ENCODE data around the gene MYH16.
"Not testable (repeated sequence)": the region's sequence is repeated elsewhere in the genome, so short reads cannot be mapped to it uniquely, and the experiment has no call there.

MYH16 gene

GRCh38 chr7:99258501-99258900 is 14.1 kb upstream of the MYH16 start:
- no peak for DNase-seq

- DNase-seq, result no peak
These were observed 12.2 kb upstream of the MYH16 start for GRCh38 chr7:99260395-99260794.

- DNase-seq, result no peak
These were observed 11.0 kb upstream of the MYH16 start for GRCh38 chr7:99261646-99262045.

DNA sequence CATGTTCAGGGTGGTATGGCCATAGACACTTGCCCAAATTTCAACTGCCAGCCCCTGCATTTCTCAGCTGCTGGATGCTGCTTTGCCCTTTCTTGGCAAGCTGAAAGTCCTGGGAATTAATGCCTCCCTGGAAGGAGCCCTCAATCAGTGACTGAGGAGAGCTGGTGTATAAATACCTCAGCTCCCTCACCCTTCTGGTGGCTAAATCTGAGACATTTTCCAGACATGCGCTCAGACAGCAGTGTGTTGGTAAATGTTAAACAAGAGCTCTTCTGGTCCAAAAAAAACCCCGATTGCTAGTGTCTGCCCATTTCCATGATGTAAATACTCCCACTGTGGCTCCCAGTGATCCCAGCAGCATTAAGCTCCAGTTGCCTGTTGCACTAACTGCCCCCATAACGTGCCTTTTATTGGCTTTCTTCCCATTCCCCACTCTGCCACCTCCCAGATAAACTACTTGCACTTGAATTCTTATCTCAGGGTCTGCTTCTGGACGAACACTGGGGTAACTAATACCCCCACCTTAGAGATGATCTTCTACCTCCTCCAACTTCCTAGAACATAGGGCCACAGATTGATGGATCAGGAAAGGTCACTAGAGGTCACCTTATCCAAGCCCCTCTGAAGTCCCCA is 6.7 kb upstream of the MYH16 start:
- DNase-seq, result no peak

GRCh38 chr7:99267481-99267840 is 5.2 kb upstream of the MYH16 start:
- DNase-seq, result no peak

- DNase-seq, result no peak
These were observed 4.6 kb upstream of the MYH16 start for GRCh38 chr7:99267841-99268576.

GRCh38 chr7:99268577-99268908 is 4.1 kb upstream of the MYH16 start:
- no peak for DNase-seq

DNA sequence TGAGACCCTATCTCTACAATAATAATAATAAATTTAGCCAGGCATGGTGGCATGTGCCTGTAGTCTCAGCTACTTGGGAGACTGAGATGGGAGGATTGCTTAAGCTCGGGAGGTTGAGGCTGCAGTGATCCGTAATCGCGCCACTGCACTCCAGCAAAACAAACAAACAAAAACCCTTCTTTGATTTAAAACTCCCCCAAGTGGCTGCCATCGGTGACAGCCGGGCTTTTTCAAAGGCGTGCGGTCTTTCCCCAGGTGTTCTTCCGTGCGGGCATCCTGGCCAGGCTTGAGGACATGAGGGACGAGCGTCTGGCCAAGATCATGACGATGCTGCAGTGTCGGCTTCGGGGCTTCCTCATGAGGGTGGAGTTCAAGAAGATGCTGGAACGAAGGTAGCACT is 1.9 kb upstream of the MYH16 start:
- DNase-seq, result no peak

DNA sequence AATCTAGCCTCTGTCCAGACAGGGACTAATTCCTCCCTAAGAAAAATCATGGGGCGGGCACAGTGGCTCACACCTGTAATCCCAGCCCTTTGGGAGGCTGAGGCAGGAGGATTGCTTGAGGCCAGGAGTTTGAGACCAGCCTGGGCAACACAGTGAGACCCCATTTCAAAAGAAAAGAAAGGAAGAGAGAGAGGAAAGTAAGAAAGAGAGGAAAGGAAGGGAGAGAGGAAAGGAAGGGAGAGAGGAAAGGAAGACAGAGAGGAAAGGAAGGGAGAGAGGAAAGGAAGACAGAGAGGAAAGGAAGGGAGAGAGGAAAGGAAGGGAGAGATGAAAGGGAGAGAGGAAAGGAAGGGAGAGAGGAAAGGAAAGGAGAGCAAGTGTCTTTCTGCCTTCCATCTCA is 922 bp downstream of the MYH16 start:
- not testable (repeated sequence) for DNase-seq

DNA sequence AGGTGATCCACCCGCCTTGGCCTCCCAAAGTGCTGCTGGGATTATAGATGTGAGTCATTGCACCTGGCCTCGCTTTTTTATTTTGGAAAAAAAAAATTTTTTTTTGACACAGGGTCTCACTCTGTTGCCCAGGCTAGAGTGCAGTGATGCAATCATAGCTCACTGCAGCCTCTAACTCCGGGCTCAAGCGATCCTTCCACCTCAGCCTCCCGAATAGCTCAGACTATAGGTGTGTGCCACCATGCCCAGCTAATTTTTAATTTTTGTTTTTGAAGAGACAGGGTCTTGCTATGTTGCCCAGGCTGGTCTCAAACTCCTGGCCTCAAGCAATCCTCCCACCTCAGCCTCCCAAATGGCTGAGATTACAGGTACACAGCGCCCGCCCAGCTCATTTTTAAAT is 2.3 kb downstream of the MYH16 start:
- DNase-seq, result not testable (repeated sequence)

DNA sequence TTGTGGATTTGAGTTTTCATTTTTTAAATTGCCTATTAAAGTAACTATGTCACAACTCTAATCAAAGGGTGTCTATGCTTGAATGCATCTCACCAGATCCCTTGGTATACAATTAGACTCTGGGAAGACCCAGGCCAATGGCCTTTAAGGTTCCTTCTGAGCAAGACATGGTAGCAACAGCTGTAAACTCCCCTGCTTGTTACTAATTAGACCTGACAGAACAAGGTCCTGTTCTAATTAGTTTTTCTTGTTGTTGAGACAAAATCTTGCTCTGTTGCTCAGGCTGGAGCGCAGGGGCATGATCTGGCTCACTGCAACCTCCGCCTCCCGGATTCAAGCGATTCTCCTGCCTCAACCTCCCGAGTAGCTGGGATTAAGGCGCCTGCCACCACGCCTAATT is 2.9 kb downstream of the MYH16 start:
- no peak for DNase-seq

GRCh38 chr7:99278180-99278579 is 5.5 kb downstream of the MYH16 start:
- no peak for DNase-seq

- not testable (repeated sequence) for DNase-seq
These were observed 11.5 kb downstream of the MYH16 start for GRCh38 chr7:99284165-99284564.

DNA sequence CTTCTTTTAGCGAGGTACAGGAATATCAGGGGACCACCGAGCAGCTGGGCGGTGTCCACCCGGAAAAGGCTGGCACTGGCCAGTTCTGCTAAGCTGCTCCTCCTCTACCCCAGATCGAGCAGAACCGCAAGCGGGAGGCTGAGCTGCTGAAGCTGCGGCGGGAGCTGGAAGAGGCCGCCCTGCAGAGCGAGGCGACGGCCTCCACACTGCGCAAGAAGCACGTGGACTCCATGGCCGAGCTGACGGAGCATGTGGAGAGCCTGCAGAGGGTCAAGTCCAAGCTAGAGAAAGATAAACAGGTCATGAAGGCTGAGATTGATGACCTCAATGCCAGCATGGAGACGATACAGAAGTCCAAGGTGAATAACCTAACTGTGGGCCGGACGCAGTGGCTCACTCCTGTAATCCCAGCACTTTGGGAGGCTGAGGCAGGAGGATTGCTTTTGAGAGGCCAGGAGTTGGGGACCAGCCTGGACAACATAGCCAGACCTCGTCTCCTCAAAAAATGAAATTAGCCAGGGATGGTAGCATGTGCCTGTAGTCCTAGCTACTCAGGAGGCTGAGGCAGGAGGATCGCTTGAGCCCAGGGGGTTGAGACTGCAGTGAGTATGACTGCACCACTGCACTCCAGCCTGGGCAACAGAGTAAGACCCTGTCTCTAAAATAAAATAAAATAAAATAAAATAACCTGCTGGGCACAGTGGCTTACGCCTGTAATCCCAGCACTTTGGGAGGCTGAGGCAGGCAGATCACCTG is 15.3 kb downstream of the MYH16 start:
- DNase-seq, result no peak

DNA sequence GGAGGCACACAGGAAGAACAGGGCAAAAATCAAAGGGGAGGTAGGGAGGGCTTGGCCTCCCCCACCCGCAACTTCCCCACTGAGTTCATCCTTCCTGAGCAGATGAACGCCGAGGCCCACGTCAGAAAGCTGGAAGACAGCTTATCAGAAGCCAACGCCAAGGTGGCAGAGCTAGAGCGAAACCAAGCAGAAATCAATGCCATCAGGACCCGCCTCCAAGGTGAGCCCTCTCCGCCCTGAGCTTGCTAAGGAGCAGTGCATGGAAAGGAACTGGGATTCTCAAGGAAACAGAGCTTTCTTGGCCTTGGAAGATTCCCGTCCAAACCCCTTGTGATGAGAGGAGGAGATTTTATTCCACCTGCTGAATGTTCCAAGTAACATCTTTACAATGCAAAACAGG is 16.5 kb downstream of the MYH16 start:
- no peak for DNase-seq

GRCh38 chr7:99290148-99290547 is 17.5 kb downstream of the MYH16 start:
- not testable (repeated sequence) for DNase-seq

DNA sequence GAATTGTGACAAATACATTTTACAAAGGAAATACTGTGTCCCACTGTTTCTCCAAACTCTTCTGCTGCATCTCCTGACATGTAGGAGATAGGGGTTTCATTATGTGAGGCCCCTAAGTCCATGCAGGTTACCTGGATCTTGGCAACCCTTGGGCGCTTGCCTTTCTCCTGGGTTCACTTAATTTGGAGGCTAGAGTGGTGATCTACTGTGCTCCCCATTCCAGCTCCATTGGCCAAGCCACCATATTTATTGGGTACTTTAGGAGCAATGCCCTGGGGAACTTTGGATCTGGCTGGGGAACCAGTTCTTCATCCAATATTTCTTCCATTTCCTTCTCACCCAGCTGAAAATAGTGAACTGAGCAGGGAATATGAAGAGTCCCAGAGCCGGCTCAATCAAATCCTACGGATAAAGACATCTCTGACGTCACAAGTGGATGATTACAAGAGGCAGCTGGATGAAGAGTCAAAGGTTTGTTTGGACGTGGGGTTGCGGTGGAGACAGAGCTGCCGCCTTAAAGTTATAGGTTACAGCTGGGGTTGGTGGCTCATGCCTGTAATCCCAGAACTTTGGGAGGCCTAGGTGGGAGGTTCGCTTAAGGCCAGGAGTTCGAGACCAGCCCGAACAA is 18.5 kb downstream of the MYH16 start:
- DNase-seq, result no peak

GRCh38 chr7:99292127-99292526 is 19.5 kb downstream of the MYH16 start:
- no peak for DNase-seq

- no peak for DNase-seq
These were observed 20.5 kb downstream of the MYH16 start for GRCh38 chr7:99293167-99293566.

DNA sequence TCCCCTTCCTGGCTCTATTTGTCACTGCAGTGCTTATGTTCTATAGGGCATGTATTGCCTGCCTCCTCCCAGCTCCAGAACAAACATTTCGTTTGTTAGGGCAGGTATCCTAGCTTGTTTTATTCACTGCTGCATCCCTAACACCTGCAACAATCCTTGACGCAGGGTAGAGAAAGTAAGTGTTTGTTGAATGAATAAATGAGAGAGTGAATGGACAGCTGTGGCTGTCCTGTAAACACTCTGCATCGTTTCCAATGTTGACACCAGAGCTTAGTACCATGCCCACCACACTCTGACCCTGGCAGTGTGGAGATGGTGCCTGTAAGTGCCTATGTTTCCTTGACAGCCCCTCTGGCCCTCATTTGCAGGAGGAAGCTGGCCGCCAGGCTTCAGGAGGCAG is 21.0 kb downstream of the MYH16 start:
- no peak for DNase-seq

- DNase-seq, result no peak
These were observed 23.8 kb downstream of the MYH16 start for GRCh38 chr7:99296471-99296870.

- no peak for DNase-seq
These were observed 28.9 kb downstream of the MYH16 start for GRCh38 chr7:99301496-99301895.

GRCh38 chr7:99305473-99306260 is 33.0 kb downstream of the MYH16 start:
- DNase-seq, result no peak

Measured in NCI-H345 (cell line).